Glutamatergic neuron (in vitro differentiated cells): ENCODE measurements around the gene LRRC61. TPM values are rescaled to one million over a fixed set of nuclear protein-coding genes. Genes with fewer than 3 reads are reported as not detected.

Experiments
- DNase-seq: peaks from one replicate; pipeline ENCODE4 v3.0.0; 2022
- H3K27ac Mint-ChIP-seq: one replicate; pipeline ENCODE4 v1.8.0; 2020; ENCODE audit warnings: mild to moderate bottlenecking, mixed read lengths, inconsistent platforms; ENCODE audit not compliant: unreplicated experiment
- H3K27me3 Mint-ChIP-seq: one replicate; pipeline ENCODE4 v1.8.0; 2020; ENCODE audit warnings: mild to moderate bottlenecking, moderate library complexity, mixed read lengths, inconsistent platforms; ENCODE audit not compliant: unreplicated experiment
- H3K36me3 Mint-ChIP-seq: one replicate; pipeline ENCODE4 v1.8.0; 2020; ENCODE audit warnings: mild to moderate bottlenecking, mixed read lengths, inconsistent platforms; ENCODE audit not compliant: unreplicated experiment
- H3K4me1 Mint-ChIP-seq: one replicate; pipeline ENCODE4 v1.8.0; 2020; ENCODE audit warnings: mild to moderate bottlenecking, low read depth, mixed read lengths, inconsistent platforms; ENCODE audit not compliant: unreplicated experiment
- H3K4me3 Mint-ChIP-seq: one replicate; pipeline ENCODE4 v1.8.0; 2020; ENCODE audit warnings: mild to moderate bottlenecking, mixed read lengths, inconsistent platforms; ENCODE audit not compliant: unreplicated experiment
- H3K9me3 Mint-ChIP-seq: one replicate; pipeline ENCODE4 v1.8.0; 2020; ENCODE audit warnings: mild to moderate bottlenecking, moderate library complexity, mixed read lengths, inconsistent platforms; ENCODE audit not compliant: unreplicated experiment
- total RNA-seq: library from RNA; stranded (reverse); fragmentation: NEBNext Ultra II Directional; extraction: Animal tissue kit (Norgen Biotek cat#: 25700); gene quantifications from one replicate; pipeline ENCODE4 v1.2.1, GENCODE V29; 2021; ENCODE audit not compliant: unreplicated experiment
- TF ChIP-seq, protein P1 (sequence below): fragments of 200-600 bp; sonication (generic); IDR thresholded peaks from one replicate; pipeline ENCODE4 v1.5.0; 2021; ENCODE audit not compliant: partially characterized antibody, unreplicated experiment

LRRC61 gene
- total RNA-seq, 1 donor from 2014 or later, result 10.2 TPM

DNA sequence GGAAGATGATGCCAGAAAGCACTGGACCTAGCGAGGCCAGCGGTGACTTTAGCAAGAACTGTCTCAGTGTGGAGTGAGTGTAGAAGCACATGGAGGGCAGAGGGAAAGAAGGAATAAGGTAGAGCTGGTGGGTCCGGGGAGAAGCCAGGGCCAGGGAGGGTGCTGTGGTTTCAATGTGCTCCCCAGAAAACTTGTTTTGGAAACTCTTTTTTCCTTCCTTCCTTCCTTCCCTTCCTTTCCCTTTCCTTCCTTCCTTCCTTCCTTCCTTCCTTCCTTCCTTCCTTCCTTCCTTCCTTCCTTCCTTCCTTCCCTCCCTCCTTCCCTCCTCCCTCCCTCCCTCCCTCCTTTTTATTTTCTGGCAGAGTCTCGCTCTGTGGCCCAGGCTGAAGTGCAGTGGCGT is 23.8 kb downstream of the LRRC61 start:
- TF ChIP-seq, protein P1, sequence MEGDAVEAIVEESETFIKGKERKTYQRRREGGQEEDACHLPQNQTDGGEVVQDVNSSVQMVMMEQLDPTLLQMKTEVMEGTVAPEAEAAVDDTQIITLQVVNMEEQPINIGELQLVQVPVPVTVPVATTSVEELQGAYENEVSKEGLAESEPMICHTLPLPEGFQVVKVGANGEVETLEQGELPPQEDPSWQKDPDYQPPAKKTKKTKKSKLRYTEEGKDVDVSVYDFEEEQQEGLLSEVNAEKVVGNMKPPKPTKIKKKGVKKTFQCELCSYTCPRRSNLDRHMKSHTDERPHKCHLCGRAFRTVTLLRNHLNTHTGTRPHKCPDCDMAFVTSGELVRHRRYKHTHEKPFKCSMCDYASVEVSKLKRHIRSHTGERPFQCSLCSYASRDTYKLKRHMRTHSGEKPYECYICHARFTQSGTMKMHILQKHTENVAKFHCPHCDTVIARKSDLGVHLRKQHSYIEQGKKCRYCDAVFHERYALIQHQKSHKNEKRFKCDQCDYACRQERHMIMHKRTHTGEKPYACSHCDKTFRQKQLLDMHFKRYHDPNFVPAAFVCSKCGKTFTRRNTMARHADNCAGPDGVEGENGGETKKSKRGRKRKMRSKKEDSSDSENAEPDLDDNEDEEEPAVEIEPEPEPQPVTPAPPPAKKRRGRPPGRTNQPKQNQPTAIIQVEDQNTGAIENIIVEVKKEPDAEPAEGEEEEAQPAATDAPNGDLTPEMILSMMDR, result no peak
- peaks cover 8% of the 10 kb centered on the region for H3K27me3 Mint-ChIP-seq
- H3K4me3 Mint-ChIP-seq, result no peak overlapping the region
- DNase-seq, result no peak
- H3K4me1 Mint-ChIP-seq, result no peaks in the 10 kb centered on the region
- H3K9me3 Mint-ChIP-seq, result peaks cover 3% of the 10 kb centered on the region
- no peak overlapping the region for H3K27ac Mint-ChIP-seq
- peaks cover 5% of the 10 kb centered on the region for H3K36me3 Mint-ChIP-seq

DNA sequence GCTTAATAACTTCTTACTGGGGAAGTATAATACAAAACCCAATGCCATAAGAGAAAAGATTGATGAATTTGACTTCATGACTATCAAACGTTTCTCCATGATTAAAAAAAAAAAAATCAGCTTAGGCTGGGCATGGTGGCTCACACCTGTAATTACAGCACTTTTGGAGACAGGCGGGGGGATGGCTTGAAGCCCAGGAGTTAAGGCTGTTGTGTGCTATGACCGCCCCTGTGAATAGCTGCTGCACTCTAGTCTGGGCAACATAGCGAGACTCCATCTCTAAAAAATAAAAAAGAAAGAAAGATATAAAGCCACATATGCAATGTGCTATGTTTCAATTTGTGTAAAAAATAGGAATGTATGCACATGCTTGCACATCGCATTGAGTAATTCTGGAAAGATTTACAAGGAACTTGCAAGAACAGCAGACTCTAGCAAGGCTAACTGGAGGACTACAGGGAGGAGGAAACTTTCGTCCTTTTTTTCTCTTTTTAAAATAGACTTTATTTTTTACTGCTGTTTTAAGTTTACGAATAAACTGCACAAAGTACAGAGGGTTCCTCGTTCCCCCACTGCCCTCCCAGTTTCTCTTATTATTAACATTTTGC is 28.5 kb downstream of the LRRC61 start:
- DNase-seq, result no peak
- peaks cover 1% of the 10 kb centered on the region for H3K9me3 Mint-ChIP-seq
- no peak overlapping the region for H3K4me3 Mint-ChIP-seq
- H3K27me3 Mint-ChIP-seq, result no peaks in the 10 kb centered on the region
- no peaks in the 10 kb centered on the region for H3K4me1 Mint-ChIP-seq
- H3K36me3 Mint-ChIP-seq, result no peaks in the 10 kb centered on the region
- no peak overlapping the region for H3K27ac Mint-ChIP-seq
- TF ChIP-seq, protein P1, result no peak

DNA sequence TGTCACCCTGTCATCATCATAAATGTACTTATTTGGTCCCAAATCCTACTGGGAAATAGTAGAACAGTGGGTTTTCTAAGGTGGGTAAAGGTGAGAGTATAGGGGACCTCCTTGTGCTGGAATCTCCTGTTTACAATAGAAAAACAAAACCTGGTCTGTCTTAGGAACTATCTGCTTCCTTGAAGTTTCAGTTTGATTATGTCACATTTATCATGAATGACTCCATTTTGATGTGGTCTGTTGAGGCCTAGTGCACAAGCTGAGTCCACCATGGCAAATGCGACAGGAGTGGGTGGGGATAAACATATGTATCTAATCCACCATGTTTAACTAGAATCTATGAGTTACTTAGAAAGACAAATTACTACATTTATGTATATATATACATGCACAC is 32.5 kb downstream of the LRRC61 start:
- peaks cover 4% of the 10 kb centered on the region for H3K9me3 Mint-ChIP-seq
- TF ChIP-seq, protein P1, result no peak

DNA sequence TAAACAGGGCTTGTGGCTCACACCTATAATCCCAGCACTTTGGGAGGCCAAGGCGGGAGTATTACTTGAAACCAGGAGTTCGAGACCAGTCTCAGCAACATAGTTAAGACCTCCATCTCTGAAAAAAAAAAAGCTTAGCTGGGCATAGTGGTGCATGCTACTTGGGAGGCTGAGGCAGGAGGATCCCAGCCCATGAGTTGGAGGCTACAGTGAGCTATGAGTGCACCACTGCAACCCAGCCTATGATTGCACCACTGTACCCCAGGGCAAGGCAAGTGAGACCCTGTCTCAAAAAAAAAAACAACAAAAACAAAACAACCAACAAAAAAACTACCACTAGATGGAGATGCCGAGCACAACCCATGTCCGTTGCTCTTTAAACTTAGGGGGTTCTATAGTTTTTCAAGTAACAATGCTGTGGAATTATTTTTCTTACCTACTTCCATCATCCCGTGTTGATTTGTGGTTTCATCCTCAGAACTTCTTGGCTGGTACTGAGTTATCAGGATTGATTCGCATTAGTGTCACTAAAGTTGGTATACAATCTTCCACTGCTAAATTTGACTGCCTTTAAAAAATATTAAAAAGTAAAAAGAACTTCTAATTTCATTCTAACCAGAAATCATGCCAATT is 33.2 kb downstream of the LRRC61 start:
- peaks cover 4% of the 10 kb centered on the region for H3K9me3 Mint-ChIP-seq
- TF ChIP-seq, protein P1, result peak; percentile 82
- H3K27ac Mint-ChIP-seq, result no peak overlapping the region
- peaks cover 6% of the 10 kb centered on the region for H3K4me1 Mint-ChIP-seq
- DNase-seq, result no peak
- H3K27me3 Mint-ChIP-seq, result peaks cover 3% of the 10 kb centered on the region
- no peaks in the 10 kb centered on the region for H3K36me3 Mint-ChIP-seq
- no peak overlapping the region for H3K4me3 Mint-ChIP-seq

More for the DNA sequence above, 32.5 kb downstream of the LRRC61 start:
- no peak overlapping the region for H3K4me3 Mint-ChIP-seq
- no peaks in the 10 kb centered on the region for H3K36me3 Mint-ChIP-seq
- H3K4me1 Mint-ChIP-seq, result peaks cover 3% of the 10 kb centered on the region
- no peak overlapping the region for H3K27ac Mint-ChIP-seq
- no peak for DNase-seq
- H3K27me3 Mint-ChIP-seq, result peaks cover 2% of the 10 kb centered on the region

DNA sequence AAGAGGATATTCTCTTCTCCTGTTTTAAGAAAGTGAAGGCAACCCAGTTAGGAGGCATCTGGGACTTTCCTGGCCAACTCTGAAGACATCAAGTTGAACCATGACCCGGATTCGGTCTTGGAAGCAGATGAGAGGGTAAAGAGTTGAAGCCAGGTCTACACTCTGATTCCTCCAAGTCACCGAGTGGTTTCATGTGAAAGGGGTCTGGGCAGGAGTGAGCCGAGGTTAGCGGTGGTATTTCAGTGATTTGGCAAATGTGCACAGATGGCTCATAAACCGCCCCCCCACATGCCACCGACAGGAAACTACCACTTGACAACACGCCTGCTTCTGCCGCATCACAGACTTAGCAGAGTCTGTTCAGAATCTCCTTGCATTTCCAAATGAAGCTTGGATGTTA is 34.1 kb downstream of the LRRC61 start:
- TF ChIP-seq, protein P1, result no peak
- Mint-ChIP-seq H3K36me3 (no peaks in the 10 kb centered on the region), H3K4me3 (no peak overlapping the region), H3K27ac (no peak overlapping the region), H3K4me1 (peaks cover 11% of the 10 kb centered on the region), H3K9me3 (peaks cover 4% of the 10 kb centered on the region), H3K27me3 (peaks cover 3% of the 10 kb centered on the region)
- no peak for DNase-seq
